Pancreas (tissue), 10 donors: ENCODE data around the gene POFUT2. TPM values are rescaled to one million over a fixed set of nuclear protein-coding genes. Genes with fewer than 3 reads are reported as not detected.

Experiments
- ATAC-seq, 4 donors: fragments of 200-7000 bp; cut with Tn5 transposase; one replicate each; pipeline versions ENCODE4 v1.8.0 to v1.9.1; 2020; ENCODE audit warnings: mild to moderate bottlenecking in 4 of 4, moderate library complexity in 4 of 4
- DNase-seq, 6 donors: peaks; one replicate each; pipeline ENCODE4 v3.0.0-alpha.2; 2020
- FAIRE-seq: peaks from 2 replicates; lab custom pipeline; 2012; peaks lifted over from hg19 to GRCh38; lab: Jason Lieb, UNC
- H3K27ac ChIP-seq, 4 donors: fragments of 200-600 bp; sonication (generic); 1 replicate in 3 of 4; 2 replicates in 1 of 4; pipeline versions ENCODE4 v1.5.0 to v1.8.0; 2020
- H3K27me3 ChIP-seq, 4 donors: fragments of 200-600 bp; one replicate each; pipeline ENCODE4 v1.8.0; 2021
- H3K36me3 ChIP-seq, 3 donors: fragments of 200-600 bp; sonication (generic) in 1 of 3; one replicate each; pipeline versions ENCODE4 v1.5.0 to v1.8.0; 2020 to 2021
- H3K4me1 ChIP-seq, 3 donors: fragments of 200-600 bp; one replicate each; pipeline ENCODE4 v1.8.0; 2021
- H3K4me3 ChIP-seq, 4 donors: fragments of 200-600 bp; sonication (generic) in 2 of 4; one replicate each; pipeline versions ENCODE4 v1.5.0 to v1.8.0; 2020 to 2021
- H3K9me3 ChIP-seq, 4 donors: fragments of 200-600 bp; one replicate each; pipeline ENCODE4 v1.8.0; 2021
- WGBS, 2 donors: extraction: QIAGEN DNeasy Blood & Tissue Kit; methylation state at CpG; one replicate each; pipeline ENCODE4 v1.1.7; 2013; 5-methylcytosine and 5-hydroxymethylcytosine counted together
- intact Hi-C, 3 donors: fragments of 100-400 bp; cut with DNase I; formaldehyde crosslinking; loops; one replicate each; pipeline versions ENCODE4 v1.11.1 to v1.14.2; 2022
- polyA plus RNA-seq, 2 donors: library from polyadenylated mRNA; stranded (reverse); fragments of 200-250 nt; gene quantifications; one replicate each; pipeline ENCODE4 v1.2.3, GENCODE V29; 2013
- total RNA-seq, 6 donors: library from RNA; stranded (reverse); fragmentation: NEBNext Ultra II Directional in 4 of 6; extraction: Animal tissue kit (Norgen Biotek cat#: 25700) in 4 of 6; gene quantifications; one replicate each; pipeline versions ENCODE4 v1.2.1 to v1.2.4, GENCODE V29; 2021 to 2023
- TF ChIP-seq, protein P1 (sequence below), 4 donors: fragments of 200-600 bp; sonication (generic) in 3 of 4; IDR thresholded peaks; one replicate each; pipeline versions ENCODE4 v1.5.0 to v1.8.0; 2021; ENCODE audit warnings: antibody characterized with exemption in 4 of 4
- donor health status: healthy with polysubstance abuse.
- donor health status: DM: no; HTN: no; CAD: no; lungs with moderate emphysema.
- donor health status: DM: no; HTN: no; CAD: no.
- donor health status: control.
- donor health status: control.
- donor health status: Bipolar disorder and iron deficiency.
- donor health status: DM: yes; HTN: yes; CAD: no.
- donor health status: DM: no; HTN: no; CAD: no.
- donor health status: DM: no; HTN: no; CAD: no.
- donor health status: DM: yes; HTN: yes; CAD: no.

POFUT2 gene
- 10 to 100 TPM; 10.1 to 22.5 (median 13.5) TPM for total RNA-seq
- 10 to 100 TPM; 42.5 to 46.9 TPM for polyA plus RNA-seq

- Histone ChIP-seq H3K27ac (peak within 1 kb of the TSS in 3 of 4 donors; percentile 31 to 52 (median 52)), H3K9me3 (no peaks in the 10 kb centered on the region), H3K36me3 (peaks cover 0 to 16% (median 9%) of the 10 kb centered on the region in 3 donors), H3K4me1 (peaks cover 4 to 20% (median 6%) of the 10 kb centered on the region in 3 donors), H3K4me3 (peak within 1 kb of the TSS; percentile 42 to 69 (median 57)), H3K27me3 (no peaks in the 10 kb centered on the region)
- intact Hi-C loops, result no loop called here
- TF ChIP-seq, protein P1, sequence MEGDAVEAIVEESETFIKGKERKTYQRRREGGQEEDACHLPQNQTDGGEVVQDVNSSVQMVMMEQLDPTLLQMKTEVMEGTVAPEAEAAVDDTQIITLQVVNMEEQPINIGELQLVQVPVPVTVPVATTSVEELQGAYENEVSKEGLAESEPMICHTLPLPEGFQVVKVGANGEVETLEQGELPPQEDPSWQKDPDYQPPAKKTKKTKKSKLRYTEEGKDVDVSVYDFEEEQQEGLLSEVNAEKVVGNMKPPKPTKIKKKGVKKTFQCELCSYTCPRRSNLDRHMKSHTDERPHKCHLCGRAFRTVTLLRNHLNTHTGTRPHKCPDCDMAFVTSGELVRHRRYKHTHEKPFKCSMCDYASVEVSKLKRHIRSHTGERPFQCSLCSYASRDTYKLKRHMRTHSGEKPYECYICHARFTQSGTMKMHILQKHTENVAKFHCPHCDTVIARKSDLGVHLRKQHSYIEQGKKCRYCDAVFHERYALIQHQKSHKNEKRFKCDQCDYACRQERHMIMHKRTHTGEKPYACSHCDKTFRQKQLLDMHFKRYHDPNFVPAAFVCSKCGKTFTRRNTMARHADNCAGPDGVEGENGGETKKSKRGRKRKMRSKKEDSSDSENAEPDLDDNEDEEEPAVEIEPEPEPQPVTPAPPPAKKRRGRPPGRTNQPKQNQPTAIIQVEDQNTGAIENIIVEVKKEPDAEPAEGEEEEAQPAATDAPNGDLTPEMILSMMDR (IDR thresholded peaks at IDR 0.05), result no peak
- peak; percentile 88 to 94 (median 92) for ATAC-seq
- no peak for FAIRE-seq
- WGBS, 2 donors, result 1% methylated on average over 58 to 90 of the region's 90 CpGs
- peak; percentile 94 to 100 (median 99) for DNase-seq
Measured at GRCh38 chr21:45287438-45288391, at the start of gene POFUT2. TSS of gene POFUT2 (minus strand) at chr21:45287895. CDS start at chr21:45287871, 24 bp downstream.

DNA sequence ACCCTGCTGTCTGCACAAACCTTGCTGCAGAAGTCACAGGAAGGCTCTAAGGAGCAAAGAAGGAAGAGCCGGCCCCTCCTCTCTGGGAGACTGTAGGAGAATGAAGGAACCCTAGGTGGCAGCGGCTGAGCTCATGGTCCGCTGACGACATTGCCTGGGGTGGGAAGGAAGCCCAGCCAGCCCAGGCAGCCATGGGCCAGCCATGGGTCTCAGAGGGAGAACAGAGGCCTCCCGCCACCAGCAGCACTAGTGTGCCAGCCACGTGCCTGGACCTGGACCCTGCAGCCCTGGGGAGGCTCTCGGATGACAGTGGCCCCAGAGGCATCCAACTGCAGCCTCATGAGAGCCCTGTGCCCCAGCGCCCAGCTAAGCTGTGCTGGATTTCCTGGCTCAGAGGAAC is 49.2 kb upstream of the POFUT2 start:
- 35 to 46% methylated on average over 8 of the region's 8 CpGs for WGBS, 2 donors
- H3K27me3 ChIP-seq, result no peaks in the 10 kb centered on the region
- no peak overlapping the region for H3K4me3 ChIP-seq
- no peak overlapping the region for H3K27ac ChIP-seq
- peak in 3 of 6 donors; percentile 11 to 52 (median 41) for DNase-seq
- TF ChIP-seq, protein P1 (IDR thresholded peaks at IDR 0.05), result no peak
- peak in 3 of 4 donors; percentile 34 to 60 (median 37) for ATAC-seq
- no peaks in the 10 kb centered on the region for H3K36me3 ChIP-seq
- FAIRE-seq, result no peak
- peaks cover 0 to 9% (median 4%) of the 10 kb centered on the region in 3 donors for H3K4me1 ChIP-seq
- no peaks in the 10 kb centered on the region for H3K9me3 ChIP-seq
- intact Hi-C loops, result no loop called here

- H3K36me3 ChIP-seq, result no peaks in the 10 kb centered on the region
- ATAC-seq (no peak), DNase-seq (peak in 1 of 6 donors; percentile 30), FAIRE-seq (no peak)
- H3K27ac ChIP-seq, result no peak overlapping the region
- no peak overlapping the region for H3K4me3 ChIP-seq
- TF ChIP-seq, protein P1 (IDR thresholded peaks at IDR 0.05), result no peak
- peaks cover 0 to 8% (median 4%) of the 10 kb centered on the region in 3 donors for H3K4me1 ChIP-seq
- intact Hi-C loops, result no loop called here
- 69 to 79% methylated on average over 4 of the region's 4 CpGs for WGBS, 2 donors
- H3K9me3 ChIP-seq, result no peaks in the 10 kb centered on the region
- H3K27me3 ChIP-seq, result no peaks in the 10 kb centered on the region
Measured at GRCh38 chr21:45336535-45336810, 48.8 kb upstream of the POFUT2 start.

- intact Hi-C loops, result no loop called here
- FAIRE-seq, result no peak
- peak in 2 of 4 donors; percentile 16 to 26 for ATAC-seq
- H3K4me1 ChIP-seq, result peaks cover 2 to 4% (median 2%) of the 10 kb centered on the region in 3 donors
- H3K9me3 ChIP-seq, result no peaks in the 10 kb centered on the region
- no peak overlapping the region for H3K27ac ChIP-seq
- H3K27me3 ChIP-seq, result no peaks in the 10 kb centered on the region
- peak in 2 of 6 donors; percentile 52 to 57 for DNase-seq
- 50 to 57% methylated on average over 18 to 19 of the region's 19 CpGs for WGBS, 2 donors
- no peaks in the 10 kb centered on the region for H3K36me3 ChIP-seq
- TF ChIP-seq, protein P1 (IDR thresholded peaks at IDR 0.05), result no peak
- H3K4me3 ChIP-seq, result no peak overlapping the region
Measured at GRCh38 chr21:45335761-45336534, 48.3 kb upstream of the POFUT2 start.
